ENCODE results near the gene ZNF75A.

- TF ChIP-seq, protein P1, sequence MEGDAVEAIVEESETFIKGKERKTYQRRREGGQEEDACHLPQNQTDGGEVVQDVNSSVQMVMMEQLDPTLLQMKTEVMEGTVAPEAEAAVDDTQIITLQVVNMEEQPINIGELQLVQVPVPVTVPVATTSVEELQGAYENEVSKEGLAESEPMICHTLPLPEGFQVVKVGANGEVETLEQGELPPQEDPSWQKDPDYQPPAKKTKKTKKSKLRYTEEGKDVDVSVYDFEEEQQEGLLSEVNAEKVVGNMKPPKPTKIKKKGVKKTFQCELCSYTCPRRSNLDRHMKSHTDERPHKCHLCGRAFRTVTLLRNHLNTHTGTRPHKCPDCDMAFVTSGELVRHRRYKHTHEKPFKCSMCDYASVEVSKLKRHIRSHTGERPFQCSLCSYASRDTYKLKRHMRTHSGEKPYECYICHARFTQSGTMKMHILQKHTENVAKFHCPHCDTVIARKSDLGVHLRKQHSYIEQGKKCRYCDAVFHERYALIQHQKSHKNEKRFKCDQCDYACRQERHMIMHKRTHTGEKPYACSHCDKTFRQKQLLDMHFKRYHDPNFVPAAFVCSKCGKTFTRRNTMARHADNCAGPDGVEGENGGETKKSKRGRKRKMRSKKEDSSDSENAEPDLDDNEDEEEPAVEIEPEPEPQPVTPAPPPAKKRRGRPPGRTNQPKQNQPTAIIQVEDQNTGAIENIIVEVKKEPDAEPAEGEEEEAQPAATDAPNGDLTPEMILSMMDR (IDR thresholded peaks at IDR 0.05; ENCODE audit: low read depth, low read length), result no peak
- no peak for TF ChIP-seq EZH2phosphoT487 (IDR thresholded peaks at IDR 0.05; ENCODE audit: low read depth)
Observed at GRCh38 chr16:3346041-3346440, 40.7 kb downstream of the ZNF75A start.
